Ishikawa (cell line): ENCODE results near the gene ZSCAN5B.

Experiments
- CREB1 ChIP-seq: IDR thresholded peaks from 2 replicates; pipeline ENCODE4 v1.6.1; 2012; ENCODE audit warnings: low read depth
- EGR1 ChIP-seq: IDR thresholded peaks from 2 replicates; pipeline ENCODE4 v1.6.1; 2012
- EP300 ChIP-seq: IDR thresholded peaks from 2 replicates; pipeline ENCODE4 v1.6.1; 2012; ENCODE audit warnings: borderline replicate concordance
- REST ChIP-seq: IDR thresholded peaks from 2 replicates; pipeline ENCODE4 v1.6.1; 2012; ENCODE audit warnings: low read depth, mild to moderate bottlenecking
- TAF1 ChIP-seq: IDR thresholded peaks from 2 replicates; pipeline ENCODE4 v1.6.1; 2012; ENCODE audit warnings: low read depth, mild to moderate bottlenecking
- TCF12 ChIP-seq: IDR thresholded peaks from 2 replicates; pipeline ENCODE4 v1.6.1; 2012; ENCODE audit warnings: low read depth

DNA sequence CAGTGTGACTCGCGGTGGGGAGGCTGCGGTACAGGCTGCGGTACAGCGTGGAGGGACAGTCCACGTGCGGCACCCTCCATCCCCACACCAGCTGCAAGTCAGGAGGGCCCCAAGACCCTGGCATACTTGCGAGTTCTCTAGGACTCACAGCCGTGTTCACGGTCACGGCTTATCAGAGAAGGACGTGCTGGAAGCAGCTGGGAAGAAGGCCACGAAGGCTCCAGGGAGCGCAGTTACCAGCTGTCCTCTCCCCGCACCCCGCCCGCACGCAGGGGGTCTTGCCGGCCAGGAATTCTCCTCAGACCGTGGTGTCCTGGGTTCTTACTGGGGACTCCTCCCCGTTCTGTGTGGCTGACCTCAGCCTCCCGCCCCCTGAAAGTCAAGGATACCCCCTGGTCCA, 50.3 kb downstream of the ZSCAN5B start:
- no peak for TF ChIP-seq CREB1
- TF ChIP-seq TAF1: no peak
- TF ChIP-seq TCF12: no peak
- TF ChIP-seq EP300: no peak
- no peak for TF ChIP-seq EGR1
- no peak for TF ChIP-seq REST
